MM.1S (cell line): ENCODE measurements around the gene CD79A.
A peak's percentile ranks its signal among the peaks of the same experiment; 100 is the strongest.

Source experiments
- DNase-seq: peaks from one replicate; pipeline ENCODE4 v3.0.0-alpha.2; 2015
- H2AFZ ChIP-seq: fragments of 300-600 bp; sonication (generic); 2 replicates; pipeline ENCODE4 v1.6.0; 2016; ENCODE audit warnings: antibody characterized with exemption, low read length
- H3F3A ChIP-seq: fragments of 300-600 bp; sonication (generic); 2 replicates; pipeline ENCODE4 v1.6.1; 2016; ENCODE audit warnings: mild to moderate bottlenecking, antibody characterized with exemption, low read length, moderate library complexity, mixed read lengths; ENCODE audit not compliant: insufficient read depth
- H3K27ac ChIP-seq: fragments of 300-600 bp; sonication (generic); 2 replicates; pipeline ENCODE4 v1.5.1; 2016; ENCODE audit warnings: mild to moderate bottlenecking, low read length
- H3K27me3 ChIP-seq: fragments of 300-600 bp; sonication (generic); replicated peaks from 2 replicates; pipeline ENCODE4 v1.6.0; 2016; ENCODE audit warnings: low read length; ENCODE audit not compliant: insufficient read depth
- H3K36me3 ChIP-seq: fragments of 300-600 bp; sonication (generic); replicated peaks from 2 replicates; pipeline ENCODE4 v1.6.1; 2016; ENCODE audit warnings: mild to moderate bottlenecking, low read length, mixed read lengths; ENCODE audit not compliant: insufficient read depth
- H3K4me1 ChIP-seq: fragments of 300-600 bp; sonication (generic); 2 replicates; pipeline ENCODE4 v1.6.1; 2016; ENCODE audit warnings: low read length, mixed read lengths
- H3K4me2 ChIP-seq: fragments of 300-600 bp; sonication (generic); 2 replicates; pipeline ENCODE4 v1.6.0; 2016; ENCODE audit warnings: low read depth, low read length
- H3K4me3 ChIP-seq: fragments of 300-600 bp; sonication (generic); 2 replicates; pipeline ENCODE4 v1.5.1; 2016; ENCODE audit warnings: low read length, mixed read lengths
- H3K79me2 ChIP-seq: fragments of 300-600 bp; sonication (generic); 2 replicates; pipeline ENCODE4 v1.6.1; 2016; ENCODE audit warnings: mixed run types, low read length, mixed read lengths
- H3K9ac ChIP-seq: fragments of 300-600 bp; sonication (generic); 2 replicates; pipeline ENCODE4 v1.6.1; 2016; ENCODE audit warnings: low read length, mixed read lengths
- H3K9me2 ChIP-seq: fragments of 300-600 bp; sonication (generic); replicated peaks from 2 replicates; pipeline ENCODE4 v1.6.1; 2016; ENCODE audit warnings: mild to moderate bottlenecking, low read length, mixed read lengths; ENCODE audit not compliant: insufficient read depth
- H3K9me3 ChIP-seq: fragments of 300-600 bp; sonication (generic); replicated peaks from 2 replicates; pipeline ENCODE4 v1.6.1; 2016; ENCODE audit warnings: mild to moderate bottlenecking, low read length, mixed read lengths; ENCODE audit not compliant: insufficient read depth
- H4K20me1 ChIP-seq: fragments of 300-600 bp; sonication (generic); 2 replicates; pipeline ENCODE4 v1.6.1; 2016; ENCODE audit warnings: mild to moderate bottlenecking, low read length, moderate library complexity, mixed read lengths; ENCODE audit not compliant: insufficient read depth
- CTCF ChIP-seq: fragments of 300-600 bp; sonication (generic); IDR thresholded peaks from 2 replicates; pipeline ENCODE4 v1.5.1; 2016; ENCODE audit warnings: antibody characterized with exemption, low read length, mixed read lengths
- EZH2 ChIP-seq: fragments of 300-600 bp; sonication (generic); optimal IDR thresholded peaks from 2 replicates; pipeline ENCODE3; 2017; ENCODE audit warnings: low read depth, mild to moderate bottlenecking, antibody characterized with exemption, low read length, mixed read lengths
- EZH2phosphoT487 ChIP-seq: fragments of 300-600 bp; sonication (generic); IDR thresholded peaks from 2 replicates; pipeline ENCODE4 v1.6.1; 2018; ENCODE audit warnings: antibody characterized with exemption, low read length

CD79A gene

GRCh38 chr19:41853768-41854167 lies 23.3 kb upstream of the CD79A start:
- Histone ChIP-seq H3K4me1 (peaks cover under 1% of the 10 kb centered on the region; the same call in 1 of the 2 replicates), H3K27ac (no peak overlapping the region), H3K9ac (no peak overlapping the region), H3K4me3 (no peak overlapping the region), H2AFZ (no peak overlapping the region), H4K20me1 (no peaks in the 10 kb centered on the region), H3K9me2 (no peaks in the 10 kb centered on the region), H3K9me3 (no peaks in the 10 kb centered on the region), H3K79me2 (no peaks in the 10 kb centered on the region), H3F3A (no peaks in the 10 kb centered on the region), H3K36me3 (no peaks in the 10 kb centered on the region), H3K27me3 (peaks cover 47% of the 10 kb centered on the region), H3K4me2 (no peak overlapping the region)
- DNase-seq = no peak
- no peak for TF ChIP-seq CTCF
- TF ChIP-seq EZH2 = no peak
- TF ChIP-seq EZH2phosphoT487 = no peak

- H3K9ac ChIP-seq = peak overlapping the region; percentile 24; the same call in 1 of the 2 replicates
- H3K27ac ChIP-seq = no peak overlapping the region
- H2AFZ ChIP-seq = peak overlapping the region; percentile 12; the same call in 1 of the 2 replicates
- no peaks in the 10 kb centered on the region for H3K9me2 ChIP-seq
- peak overlapping the region; percentile 30; the same call in 1 of the 2 replicates for H3K4me3 ChIP-seq
- H3K9me3 ChIP-seq = no peaks in the 10 kb centered on the region
- H3F3A ChIP-seq = peaks cover 13% of the 10 kb centered on the region
- no peak for TF ChIP-seq EZH2
- no peak for TF ChIP-seq CTCF
- no peak for TF ChIP-seq EZH2phosphoT487
- no peak for DNase-seq
- H3K36me3 ChIP-seq = peaks cover 9% of the 10 kb centered on the region; the same call in 1 of the 2 replicates
- peaks cover 9% of the 10 kb centered on the region for H4K20me1 ChIP-seq
- H3K79me2 ChIP-seq = peaks cover 42% of the 10 kb centered on the region
- peak overlapping the region; percentile 67 for H3K4me2 ChIP-seq
- peaks cover 35% of the 10 kb centered on the region for H3K4me1 ChIP-seq
- 0 out of 2 replicates have a peak, but pooled peaks cover 5% of the 10 kb centered on the region for H3K27me3 ChIP-seq
Measured at GRCh38 chr19:41859213-41859617, 17.9 kb upstream of the CD79A start.

DNA sequence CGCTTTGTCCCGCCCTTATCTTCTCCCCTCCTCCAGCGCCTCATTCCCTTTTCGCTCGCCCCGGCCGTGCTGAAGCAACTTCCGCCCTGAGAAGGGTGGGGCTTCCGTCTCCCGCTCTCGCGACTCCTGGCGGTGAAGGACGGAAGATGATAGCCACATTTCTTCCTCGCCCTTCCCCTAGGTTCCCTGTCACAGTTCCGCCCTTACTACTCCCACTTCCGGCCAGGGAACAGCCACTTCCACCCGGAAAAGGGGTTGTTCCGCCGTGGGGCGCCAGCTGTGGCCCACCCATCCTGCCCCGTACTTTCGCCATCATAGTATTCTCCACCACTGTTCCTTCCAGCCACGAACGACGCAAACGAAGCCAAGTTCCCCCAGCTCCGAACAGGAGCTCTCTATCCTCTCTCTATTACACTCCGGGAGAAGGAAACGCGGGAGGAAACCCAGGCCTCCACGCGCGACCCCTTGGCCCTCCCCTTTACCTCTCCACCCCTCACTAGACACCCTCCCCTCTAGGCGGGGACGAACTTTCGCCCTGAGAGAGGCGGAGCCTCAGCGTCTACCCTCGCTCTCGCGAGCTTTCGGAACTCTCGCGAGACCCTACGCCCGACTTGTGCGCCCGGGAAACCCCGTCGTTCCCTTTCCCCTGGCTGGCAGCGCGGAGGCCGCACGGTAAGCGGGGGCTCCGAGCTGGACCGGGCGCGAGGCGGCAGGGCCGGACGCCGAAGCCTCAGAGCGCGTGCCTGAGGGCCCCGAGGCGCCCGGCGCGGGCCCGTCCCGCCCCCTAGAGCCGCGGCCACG lies 17.3 kb upstream of the CD79A start, which contains the start of gene RPS19:
Gene RPS19 (plus strand): TSS at position 638 of the 801 bp plus-strand sequence. CDS start 520 bp downstream, outside the sequence.
- Histone ChIP-seq H3K9me3 (no peaks in the 10 kb centered on the region), H3K9ac (peak within 1 kb of the TSS; percentile 99), H3K4me2 (peak within 1 kb of the TSS; percentile 87), H3K4me3 (peak within 1 kb of the TSS; percentile 97), H3K79me2 (peaks cover 48% of the 10 kb centered on the region), H3K27me3 (no peaks in the 10 kb centered on the region), H3K36me3 (peaks cover 12% of the 10 kb centered on the region; the same call in 1 of the 2 replicates), H4K20me1 (peaks cover 12% of the 10 kb centered on the region), H3K9me2 (no peaks in the 10 kb centered on the region), H2AFZ (peak within 1 kb of the TSS; percentile 75), H3K4me1 (peaks cover 41% of the 10 kb centered on the region), H3F3A (peaks cover 19% of the 10 kb centered on the region), H3K27ac (peak within 1 kb of the TSS; percentile 92)
- peak; percentile 70 for TF ChIP-seq CTCF
- no peak for TF ChIP-seq EZH2
- no peak for TF ChIP-seq EZH2phosphoT487
- peak; percentile 97 for DNase-seq
